Measurements from ENCODE around the gene CTNNBL1.

The CTNNBL1 gene

GRCh38 chr20:37880726-37881591, 187.1 kb downstream of the CTNNBL1 start:
- no peak for DNase-seq (ENCODE audit: low read depth)

GRCh38 chr20:37881601-37882343, 187.9 kb downstream of the CTNNBL1 start:
- DNase-seq (ENCODE audit: low read depth) = no peak

- no peak for DNase-seq (ENCODE audit: low read depth)
Measured at GRCh38 chr20:37882961-37883712, 189.3 kb downstream of the CTNNBL1 start.

- no peak for DNase-seq (ENCODE audit: low read depth)
Measured at GRCh38 chr20:37885042-37885441, 191.2 kb downstream of the CTNNBL1 start.

- DNase-seq (ENCODE audit: low read depth) = no peak
Measured at GRCh38 chr20:37885593-37886503, 192.0 kb downstream of the CTNNBL1 start.

- no peak for DNase-seq (ENCODE audit: low read depth)
Measured at GRCh38 chr20:37886851-37887297, 193.0 kb downstream of the CTNNBL1 start.

GRCh38 chr20:37888641-37889040, 194.8 kb downstream of the CTNNBL1 start:
- DNase-seq (ENCODE audit: low read depth) = no peak

GRCh38 chr20:37890108-37890507, 196.3 kb downstream of the CTNNBL1 start:
- DNase-seq (ENCODE audit: low read depth) = no peak

GRCh38 chr20:37890643-37891042, 196.8 kb downstream of the CTNNBL1 start:
- no peak for DNase-seq (ENCODE audit: low read depth)

GRCh38 chr20:37892001-37892400, 198.2 kb downstream of the CTNNBL1 start:
- DNase-seq (ENCODE audit: low read depth) = no peak

- DNase-seq (ENCODE audit: low read depth) = no peak
Measured at GRCh38 chr20:37893566-37894241, 199.9 kb downstream of the CTNNBL1 start.

GRCh38 chr20:37894454-37894853, 200.6 kb downstream of the CTNNBL1 start:
- no peak for DNase-seq (ENCODE audit: low read depth)

- no peak for DNase-seq (ENCODE audit: low read depth)
Measured at GRCh38 chr20:37895166-37895565, 201.3 kb downstream of the CTNNBL1 start.

GRCh38 chr20:37896932-37897548, 203.2 kb downstream of the CTNNBL1 start:
- DNase-seq (ENCODE audit: low read depth) = no peak

- no peak for DNase-seq (ENCODE audit: low read depth)
Measured at GRCh38 chr20:37898233-37899104, 204.6 kb downstream of the CTNNBL1 start.

- no peak for DNase-seq (ENCODE audit: low read depth)
Measured at GRCh38 chr20:37899105-37900045, 205.5 kb downstream of the CTNNBL1 start.

- DNase-seq (ENCODE audit: low read depth) = no peak
Measured at GRCh38 chr20:37901240-37901639, 207.4 kb downstream of the CTNNBL1 start.

Measured in stimulated activated CD8-positive, alpha-beta memory T cell treated with anti-CD3 and anti-CD28 coated beads, Interleukin-15, amount 100 ng/mL, for 24 hours (primary cell).